Heart right ventricle (tissue), 16 donors: Measurements from ENCODE around the gene TPPP3. TPM values are rescaled to one million over a fixed set of nuclear protein-coding genes. Genes with fewer than 3 reads are reported as not detected.
A peak's percentile ranks its signal among the peaks of the same experiment; 100 is the strongest.

Source experiments
- ATAC-seq, 8 donors: fragments of 200-7000 bp; cut with Tn5 transposase; one replicate each; pipeline ENCODE4 v1.9.1; 2020; ENCODE audit warnings: mild to moderate bottlenecking in 8 of 8, moderate library complexity in 8 of 8, moderate number of reproducible peaks in 1 of 8
- DNase-seq, 2 donors: peaks; one replicate each; pipeline ENCODE4 v3.0.0-alpha.2; 2020
- H3K27ac ChIP-seq, 10 donors: fragments of 200-600 bp; sonication (generic) in 2 of 10; one replicate each; pipeline versions ENCODE4 v1.5.0 to v1.8.0; 2020 to 2022; ENCODE audit warnings: mild to moderate bottlenecking in 3 of 10
- H3K27me3 ChIP-seq, 7 donors: fragments of 200-600 bp; one replicate each; pipeline ENCODE4 v1.8.0; 2021 to 2022; ENCODE audit warnings: mild to moderate bottlenecking in 2 of 7
- H3K36me3 ChIP-seq, 9 donors: fragments of 200-600 bp; sonication (generic) in 1 of 9; one replicate each; pipeline versions ENCODE4 v1.5.0 to v1.8.0; 2020 to 2022; ENCODE audit warnings: mild to moderate bottlenecking in 2 of 9
- H3K4me1 ChIP-seq, 9 donors: fragments of 200-600 bp; sonication (generic) in 1 of 9; one replicate each; pipeline versions ENCODE4 v1.5.0 to v1.8.0; 2020 to 2022; ENCODE audit warnings: mild to moderate bottlenecking in 4 of 9
- H3K4me3 ChIP-seq, 10 donors: fragments of 200-600 bp; sonication (generic) in 2 of 10; one replicate each; pipeline versions ENCODE4 v1.5.0 to v1.8.0; 2020 to 2022; ENCODE audit warnings: mild to moderate bottlenecking in 7 of 10, moderate library complexity in 2 of 10
- H3K9me3 ChIP-seq, 11 donors: fragments of 200-600 bp in 10 of 11; sonication (generic) in 2 of 11; one replicate each; pipeline versions ENCODE4 v1.5.0 to v1.8.0; 2013 to 2022; ENCODE audit warnings: mild to moderate bottlenecking in 2 of 11, control low read depth in 1 of 11, moderate library complexity in 1 of 11
- CTCF ChIP-seq, 9 donors: fragments of 200-600 bp; sonication (generic) in 2 of 9; IDR thresholded peaks; one replicate each; pipeline versions ENCODE4 v1.5.0 to v1.8.0; 2021 to 2022; ENCODE audit warnings: antibody characterized with exemption in 9 of 9, mild to moderate bottlenecking in 5 of 9, moderate library complexity in 1 of 9
- WGBS, 2 donors: extraction: QIAGEN DNeasy Blood & Tissue Kit; methylation state at CpG; one replicate each; pipeline ENCODE4 v1.1.7; 2013; ENCODE audit warnings: inconsistent platforms in 1 of 2; 5-methylcytosine and 5-hydroxymethylcytosine counted together
- intact Hi-C, 10 donors: fragments of 100-400 bp; cut with DNase I; formaldehyde crosslinking; loops; one replicate each; pipeline versions ENCODE4 v1.11.1 to v1.14.2; 2022
- polyA plus RNA-seq, 2 donors: library from polyadenylated mRNA; stranded (reverse); fragments of 200-250 nt; gene quantifications; one replicate each; pipeline ENCODE4 v1.2.3, GENCODE V29; 2013
- total RNA-seq, 10 donors: library from RNA; stranded (reverse); fragmentation: NEBNext Ultra II Directional in 3 of 10; extraction: Animal tissue kit (Norgen Biotek cat#: 25700) in 3 of 10; gene quantifications; one replicate each; pipeline versions ENCODE4 v1.2.1 to v1.2.4, GENCODE V29; 2021 to 2023
- donor health status: Arrhythmogenic right ventricular cardiomyopathy.
- donor health status: ischemic (EF 13 %, LVEDD 7.1; RV severe dilation, severe dysfunction).
- donor health status: healthy with polysubstance abuse.
- donor health status: DM: no; HTN: yes; CAD: no.
- donor health status: DM: no; HTN: no; CAD: no.
- donor health status: ischemic (EF 25% LVEDD 6.9; RV normal size, moderate dysfunction).
- donor health status: ischemic (EF 25% LVEDD 5.7; RV mildly dilated, moderate dysfunction).
- donor health status: healthy.
- donor health status: DM: yes; HTN: yes; CAD: no.
- donor health status: Ischemic cardiomyopathy.
- donor health status: ischemic (EF 35%, LVEDD 5.7; RV mildly dilated, moderate dysfunction).
- donor health status: nonischemic (EF 11% LVEDD 7.7; RV severe dilation, severe dysfunction).
- donor health status: DM: yes; HTN: yes; CAD: no.
- donor health status: PGD.
- donor health status: ischemic (EF 29% LVEDD 5.4; RV normal size, mild dysfunction).
- donor health status: nonischemic (EF 23%, LVEDD 6.1; RV moderate dilation, normal function).

The TPPP3 gene
- total and polyA plus RNA-seq, 12 donors, result 6.4 to 26.1 (median 9.4) TPM

GRCh38 chr16:67391424-67392300 is 1.6 kb downstream of the TPPP3 start:
- intact Hi-C loops, result loop anchor here in 4 of 10 donors (5.0 to 10.0 kb wide), 4 partner anchors 107 to 127 kb away; partner anchors contain the start of gene PLEKHG4 (in 2 of the 4)
- TF ChIP-seq CTCF (IDR thresholded peaks at IDR 0.05), result no peak
- peak in 1 of 2 donors; percentile 44 for DNase-seq
- H3K27ac ChIP-seq, result peak overlapping the region in 5 of 10 donors; percentile 57 to 84 (median 72)
- H3K36me3 ChIP-seq, result no peaks in the 10 kb centered on the region
- H3K4me3 ChIP-seq, result peak overlapping the region in 9 of 10 donors; percentile 7 to 62 (median 48)
- H3K4me1 ChIP-seq, result peaks cover 16 to 68% (median 33%) of the 10 kb centered on the region in 9 donors
- 67 to 73% methylated on average over 15 of the region's 15 CpGs for WGBS, 2 donors
- H3K27me3 ChIP-seq, result peaks cover 0 to 44% (median 9%) of the 10 kb centered on the region in 7 donors
- no peak for ATAC-seq
- no peaks in the 10 kb centered on the region for H3K9me3 ChIP-seq

GRCh38 chr16:67390816-67391423 is 2.4 kb downstream of the TPPP3 start:
- TF ChIP-seq CTCF (IDR thresholded peaks at IDR 0.05), result no peak
- no peaks in the 10 kb centered on the region for H3K36me3 ChIP-seq
- intact Hi-C loops, result loop anchor here in 4 of 10 donors (5.0 to 10.0 kb wide), 4 partner anchors 106 to 126 kb away; partner anchors contain the start of gene PLEKHG4 (in 2 of the 4)
- DNase-seq (no peak), ATAC-seq (no peak)
- H3K4me3 ChIP-seq, result peak overlapping the region in 1 of 10 donors; percentile 62
- H3K9me3 ChIP-seq, result no peaks in the 10 kb centered on the region
- 91 to 92% methylated on average over 11 of the region's 11 CpGs for WGBS, 2 donors
- H3K27ac ChIP-seq, result peak overlapping the region in 2 of 10 donors; percentile 22 to 36
- peaks cover 9 to 60% (median 26%) of the 10 kb centered on the region in 9 donors for H3K4me1 ChIP-seq
- H3K27me3 ChIP-seq, result peaks cover 0 to 37% (median 9%) of the 10 kb centered on the region in 7 donors

DNA sequence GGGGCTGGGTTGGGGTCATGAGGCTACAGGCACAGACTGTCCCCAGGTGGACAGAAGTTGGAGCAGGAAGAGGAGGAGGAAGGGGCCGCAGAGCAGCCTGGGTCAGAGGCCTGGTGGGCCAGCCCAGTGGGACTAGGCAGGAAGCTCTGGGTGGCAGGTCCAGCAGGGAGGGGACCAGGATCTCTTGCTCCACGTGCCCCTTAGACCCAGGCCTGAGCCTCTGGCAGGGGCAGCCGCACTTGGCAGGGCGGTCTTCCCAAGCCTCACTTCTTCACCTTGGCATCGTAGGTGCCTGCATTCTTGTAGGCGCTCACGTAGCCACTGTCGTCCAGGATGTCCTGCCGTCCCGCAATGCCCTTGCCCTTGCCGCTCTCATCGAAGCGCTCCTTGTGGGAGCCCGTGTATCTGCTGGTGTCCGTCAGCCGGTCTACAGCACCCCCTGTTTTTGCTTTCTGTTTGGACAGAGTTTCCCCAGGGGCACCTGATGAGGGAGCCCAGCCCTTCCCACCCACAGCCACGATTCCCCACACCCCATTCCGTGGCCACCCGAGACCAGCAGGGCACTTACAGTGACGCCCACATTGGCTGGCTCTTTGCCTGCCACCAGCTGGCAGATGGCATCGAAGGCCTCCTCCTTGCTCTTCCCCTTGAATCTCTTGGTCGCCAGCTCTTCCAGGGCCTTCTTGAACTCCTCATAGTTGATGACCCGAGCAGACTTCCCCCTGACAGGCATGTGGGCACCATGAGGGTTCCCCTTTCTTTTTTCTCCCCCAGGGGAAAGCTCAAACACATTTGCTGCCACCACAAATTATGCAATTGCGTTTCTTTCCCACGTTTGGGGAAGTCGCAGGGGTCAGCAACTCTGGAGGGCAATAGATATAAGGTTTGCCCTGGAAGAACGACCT is 3.1 kb downstream of the TPPP3 start:
- TF ChIP-seq CTCF (IDR thresholded peaks at IDR 0.05), result no peak
- no peaks in the 10 kb centered on the region for H3K36me3 ChIP-seq
- H3K4me1 ChIP-seq, result peaks cover 4 to 53% (median 20%) of the 10 kb centered on the region in 9 donors
- H3K27ac ChIP-seq, result no peak overlapping the region
- ATAC-seq, result peak in 2 of 8 donors; percentile 7 to 11
- intact Hi-C loops, result loop anchor here in 4 of 10 donors (5.0 to 10.0 kb wide), 4 partner anchors 105 to 125 kb away; partner anchors contain the start of gene PLEKHG4 (in 2 of the 4)
- H3K4me3 ChIP-seq, result no peak overlapping the region
- 85 to 87% methylated on average over 27 of the region's 27 CpGs for WGBS, 2 donors
- peak; percentile 43 to 50 for DNase-seq
- no peaks in the 10 kb centered on the region for H3K9me3 ChIP-seq
- H3K27me3 ChIP-seq, result peaks cover 0 to 29% (median 9%) of the 10 kb centered on the region in 7 donors
